Astrocyte of the spinal cord (primary cell): ENCODE results near the gene BTF3.

ENCODE experiments used
- DNase-seq: peaks from one replicate; pipeline ENCODE4 v3.0.0; 2011; ENCODE audit warnings: low read depth, low spot score
- H3K4me3 ChIP-seq: 2 replicates; pipeline ENCODE4 v1.5.1; 2011; ENCODE audit warnings: low read depth, mild to moderate bottlenecking, low read length, moderate library complexity
- CTCF ChIP-seq: IDR thresholded peaks from 2 replicates; pipeline ENCODE4 v1.5.1; 2012; ENCODE audit warnings: low read depth, mild to moderate bottlenecking, low read length, inconsistent platforms
- in situ Hi-C: cut with HindIII; loops from 2 replicates; pipeline ENCODE4 v1.10.0; 2017; ENCODE audit warnings: low sequenced_read_pairs

Gene BTF3

GRCh38 chr5:73498057-73498992, at the start of gene BTF3:
TSS of gene BTF3 (plus strand) at chr5:73498442. CDS start at chr5:73498668, 226 bp downstream.
- H3K4me3 ChIP-seq = peak within 1 kb of the TSS; percentile 96
- TF ChIP-seq CTCF = no peak
- peak; percentile 97 for DNase-seq
- in situ Hi-C loops = no loop called here

- peak; percentile 99 for DNase-seq
- in situ Hi-C loops = no loop called here
- TF ChIP-seq CTCF = peak; percentile 7
- peak within 1 kb of the TSS; percentile 94 for H3K4me3 ChIP-seq
Observed at GRCh38 chr5:73448463-73449136, 49.6 kb upstream of the BTF3 start, which contains the start of gene FOXD1. TSS of gene FOXD1 (minus strand) at chr5:73448777. CDS start at chr5:73448362, 415 bp downstream.

- in situ Hi-C loops = no loop called here
- peak; percentile 20 for DNase-seq
- no peak for TF ChIP-seq CTCF
- H3K4me3 ChIP-seq = no peak overlapping the region
Observed at GRCh38 chr5:73450137-73450536, 48.1 kb upstream of the BTF3 start.

DNA sequence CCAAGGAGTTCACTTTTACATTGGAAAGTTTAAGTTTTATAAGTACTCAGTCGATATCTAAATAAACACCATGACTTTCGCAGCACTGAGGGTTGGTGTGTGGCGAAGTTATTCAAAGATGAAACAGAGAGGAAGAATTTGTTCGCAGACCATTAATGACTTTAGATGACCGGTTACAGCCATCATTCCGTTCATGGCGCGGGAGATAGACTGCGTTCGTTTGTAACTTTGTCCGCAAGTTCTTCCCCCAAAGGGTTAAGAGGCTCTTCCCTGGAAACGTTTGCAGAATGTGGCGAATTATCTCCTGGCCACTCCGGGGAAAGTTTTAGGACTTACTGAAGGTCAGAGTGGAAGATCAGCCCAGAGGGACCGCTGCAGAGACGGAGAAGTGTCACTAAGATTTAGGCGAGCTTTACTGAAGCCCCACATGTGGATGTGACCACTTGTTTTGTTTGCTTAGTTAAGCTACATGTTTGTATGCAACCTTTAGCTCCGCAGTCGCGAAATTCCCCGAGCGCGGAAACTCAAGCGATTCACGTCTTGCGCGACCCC, 47.5 kb upstream of the BTF3 start:
- peak overlapping the region; percentile 56 for H3K4me3 ChIP-seq
- in situ Hi-C loops = no loop called here
- TF ChIP-seq CTCF = no peak
- DNase-seq = peak; percentile 51

GRCh38 chr5:73451224-73452130, 46.8 kb upstream of the BTF3 start:
- H3K4me3 ChIP-seq = peak overlapping the region; percentile 56
- TF ChIP-seq CTCF = peak; percentile 60
- in situ Hi-C loops = no loop called here
- peak; percentile 69 for DNase-seq
